Stimulated activated CD8-positive, alpha-beta memory T cell treated with anti-CD3 and anti-CD28 coated beads, Interleukin-7, amount 100 ng/mL, for 48 hours (primary cell): ENCODE data around the gene CTBP2.

ENCODE experiments used
- DNase-seq, 2 donors: peaks; one replicate each; pipeline ENCODE4 v3.0.0-alpha.2; 2020; ENCODE audit warnings: low read depth in 1 of 2; ENCODE audit errors: extremely low read depth in 1 of 2

The CTBP2 gene

GRCh38 chr10:125125951-125126735, 34.2 kb downstream of the CTBP2 start:
- no peak for DNase-seq

- DNase-seq: no peak
Measured at GRCh38 chr10:125124907-125125306, 35.5 kb downstream of the CTBP2 start.

GRCh38 chr10:125124115-125124487, 36.3 kb downstream of the CTBP2 start:
- DNase-seq: no peak

- DNase-seq: no peak
Measured at GRCh38 chr10:125123476-125124114, 36.8 kb downstream of the CTBP2 start.

GRCh38 chr10:125122566-125122965, 37.8 kb downstream of the CTBP2 start:
- no peak for DNase-seq

- DNase-seq: no peak
Measured at GRCh38 chr10:125121003-125121402, 39.4 kb downstream of the CTBP2 start.

- no peak for DNase-seq
Measured at GRCh38 chr10:125120053-125120710, 40.2 kb downstream of the CTBP2 start.

GRCh38 chr10:125118701-125119100, 41.7 kb downstream of the CTBP2 start:
- DNase-seq: no peak

- DNase-seq: no peak
Measured at GRCh38 chr10:125118011-125118611, 42.3 kb downstream of the CTBP2 start.

GRCh38 chr10:125116652-125117310, 43.6 kb downstream of the CTBP2 start:
- no peak for DNase-seq

- DNase-seq: no peak
Measured at GRCh38 chr10:125116041-125116649, 44.2 kb downstream of the CTBP2 start.

GRCh38 chr10:125115409-125115808, 45.0 kb downstream of the CTBP2 start:
- DNase-seq: no peak

- DNase-seq: no peak
Measured at GRCh38 chr10:125114761-125115391, 45.5 kb downstream of the CTBP2 start.

- no peak for DNase-seq
Measured at GRCh38 chr10:125113691-125114371, 46.5 kb downstream of the CTBP2 start.

GRCh38 chr10:125112697-125113494, 47.5 kb downstream of the CTBP2 start:
- no peak for DNase-seq

GRCh38 chr10:125111118-125111727, 49.1 kb downstream of the CTBP2 start:
- DNase-seq: no peak

- no peak for DNase-seq
Measured at GRCh38 chr10:125107965-125108580, 52.3 kb downstream of the CTBP2 start.
